IPS-15b (cell line): ENCODE data around the gene PDCD7.
A peak's percentile ranks its signal among the peaks of the same experiment; 100 is the strongest.
"Not testable (repeated sequence)": the region's sequence is repeated elsewhere in the genome, so short reads cannot be mapped to it uniquely, and the experiment has no call there.

Experiments
- H3K27me3 ChIP-seq: one replicate; pipeline ENCODE4 v1.6.1; 2013; ENCODE audit warnings: low read length; ENCODE audit not compliant: control insufficient read depth, insufficient read depth
- H3K36me3 ChIP-seq: one replicate; pipeline ENCODE4 v1.6.1; 2013; ENCODE audit warnings: low read length; ENCODE audit not compliant: control insufficient read depth, insufficient read depth
- H3K4me1 ChIP-seq: one replicate; pipeline ENCODE4 v1.6.1; 2013; ENCODE audit warnings: mild to moderate bottlenecking, low read length; ENCODE audit not compliant: control insufficient read depth, insufficient read depth
- H3K4me3 ChIP-seq: one replicate; pipeline ENCODE4 v1.5.1; 2013; ENCODE audit warnings: low read depth, low read length
- H3K9ac ChIP-seq: one replicate; pipeline ENCODE4 v1.6.1; 2013; ENCODE audit warnings: low read depth, mild to moderate bottlenecking, low read length
- H3K9me3 ChIP-seq: one replicate; pipeline ENCODE4 v1.6.1; 2013; ENCODE audit warnings: mild to moderate bottlenecking, low read length; ENCODE audit not compliant: control insufficient read depth, insufficient read depth

Gene PDCD7

GRCh38 chr15:65163041-65163440, 29.4 kb upstream of the PDCD7 start:
- Histone ChIP-seq H3K4me3 (no peak overlapping the region), H3K36me3 (no peaks in the 10 kb centered on the region), H3K9ac (no peak overlapping the region), H3K9me3 (no peaks in the 10 kb centered on the region), H3K4me1 (no peaks in the 10 kb centered on the region), H3K27me3 (no peaks in the 10 kb centered on the region)

- H3K9ac ChIP-seq, result no peak overlapping the region
- no peaks in the 10 kb centered on the region for H3K9me3 ChIP-seq
- no peak overlapping the region for H3K4me3 ChIP-seq
- H3K27me3 ChIP-seq, result no peaks in the 10 kb centered on the region
- H3K36me3 ChIP-seq, result peaks cover 15% of the 10 kb centered on the region
- H3K4me1 ChIP-seq, result no peaks in the 10 kb centered on the region
Measured at GRCh38 chr15:65156692-65157091, 23.1 kb upstream of the PDCD7 start.

DNA sequence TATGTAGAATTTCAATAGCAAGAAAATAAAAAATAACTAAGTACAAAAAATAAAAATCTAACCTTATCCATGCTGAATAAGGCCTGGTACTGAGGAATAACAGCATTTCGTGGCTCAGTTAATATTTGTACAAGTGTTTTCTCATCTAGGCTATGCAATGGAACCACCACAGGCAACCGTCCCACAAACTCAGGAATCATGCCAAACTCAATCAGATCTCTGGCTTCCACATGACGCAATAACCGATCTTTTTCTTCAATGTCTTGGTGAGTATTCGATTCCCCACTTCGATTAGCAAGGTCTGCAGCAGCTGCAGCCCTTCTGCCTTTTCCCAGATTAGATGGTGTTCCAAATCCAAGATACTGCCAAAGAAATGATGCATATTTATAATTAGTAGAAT, 21.1 kb upstream of the PDCD7 start:
- H3K4me1 ChIP-seq, result no peaks in the 10 kb centered on the region
- H3K27me3 ChIP-seq, result no peaks in the 10 kb centered on the region
- no peak overlapping the region for H3K9ac ChIP-seq
- H3K36me3 ChIP-seq, result peaks cover 15% of the 10 kb centered on the region
- H3K4me3 ChIP-seq, result no peak overlapping the region
- H3K9me3 ChIP-seq, result no peaks in the 10 kb centered on the region

- Histone ChIP-seq H3K36me3 (no peaks in the 10 kb centered on the region), H3K4me1 (no peaks in the 10 kb centered on the region)
Measured at GRCh38 chr15:65147902-65148301, 14.3 kb upstream of the PDCD7 start.

DNA sequence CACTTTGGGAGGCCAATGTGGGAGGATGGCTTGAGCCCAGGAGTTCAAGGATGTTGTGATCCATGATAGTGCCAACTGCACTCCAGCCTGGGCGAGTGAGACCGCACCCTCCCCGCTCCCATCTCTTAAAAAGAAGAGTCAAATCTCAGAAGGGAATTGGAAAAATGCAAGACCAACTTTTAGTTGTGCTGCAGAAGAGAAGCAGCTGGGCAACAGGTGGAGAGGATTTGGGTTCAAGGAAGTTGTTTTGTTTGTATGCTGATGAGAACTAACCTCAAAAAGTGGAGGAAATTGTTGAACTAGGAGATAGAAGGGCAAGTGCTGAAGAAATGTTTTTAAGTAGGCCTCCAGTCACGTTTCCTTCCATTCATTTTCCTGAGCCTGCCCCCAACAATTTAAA, 12.8 kb upstream of the PDCD7 start:
- Histone ChIP-seq H3K9me3 (no peaks in the 10 kb centered on the region), H3K4me3 (no peak overlapping the region), H3K9ac (no peak overlapping the region), H3K36me3 (no peaks in the 10 kb centered on the region), H3K27me3 (no peaks in the 10 kb centered on the region), H3K4me1 (no peaks in the 10 kb centered on the region)

More at GRCh38 chr15:65147902-65148301, 14.3 kb upstream of the PDCD7 start:
- H3K4me3 ChIP-seq, result no peak overlapping the region
- no peaks in the 10 kb centered on the region for H3K27me3 ChIP-seq
- H3K9ac ChIP-seq, result no peak overlapping the region
- no peaks in the 10 kb centered on the region for H3K9me3 ChIP-seq

GRCh38 chr15:65138631-65139030, 5.0 kb upstream of the PDCD7 start:
- not testable (repeated sequence) for H3K9ac ChIP-seq, H3K9me3 ChIP-seq, H3K27me3 ChIP-seq, H3K4me3 ChIP-seq, H3K4me1 ChIP-seq, H3K36me3 ChIP-seq

GRCh38 chr15:65137893-65138292, 4.3 kb upstream of the PDCD7 start:
- H3K27me3 ChIP-seq, H3K4me1 ChIP-seq, H3K9ac ChIP-seq, H3K4me3 ChIP-seq, H3K36me3 ChIP-seq, H3K9me3 ChIP-seq: not testable (repeated sequence)

- not testable (repeated sequence) for H3K27me3 ChIP-seq, H3K4me3 ChIP-seq, H3K9me3 ChIP-seq, H3K36me3 ChIP-seq, H3K9ac ChIP-seq, H3K4me1 ChIP-seq
Measured at GRCh38 chr15:65137089-65137488, 3.5 kb upstream of the PDCD7 start.

DNA sequence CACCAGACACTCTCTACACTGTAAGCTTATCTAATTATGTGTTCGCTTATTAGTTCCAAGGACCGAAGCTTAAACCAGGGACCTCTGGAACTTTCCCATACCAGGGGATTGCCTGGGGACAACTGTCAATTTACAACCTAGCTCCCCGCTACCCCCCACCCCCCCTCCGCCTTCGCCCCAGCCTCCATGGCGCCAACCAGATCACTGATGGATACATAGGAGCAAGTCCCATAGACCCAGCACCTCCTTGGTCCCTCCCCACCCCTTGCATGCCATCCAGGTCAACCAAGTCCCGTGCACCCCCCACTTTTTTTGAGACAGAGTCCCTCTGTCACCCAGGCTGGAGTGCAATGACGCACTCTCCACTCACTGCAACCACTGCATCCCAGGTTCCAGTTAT, 930 bp upstream of the PDCD7 start:
- H3K4me3 ChIP-seq, result peak overlapping the region; percentile 54
- H3K4me1 ChIP-seq, result no peaks in the 10 kb centered on the region
- no peaks in the 10 kb centered on the region for H3K27me3 ChIP-seq
- no peaks in the 10 kb centered on the region for H3K36me3 ChIP-seq
- H3K9me3 ChIP-seq, result no peaks in the 10 kb centered on the region
- no peak overlapping the region for H3K9ac ChIP-seq

GRCh38 chr15:65132878-65133547, 595 bp downstream of the PDCD7 start:
- H3K27me3 ChIP-seq, result no peaks in the 10 kb centered on the region
- peak overlapping the region; percentile 91 for H3K9ac ChIP-seq
- no peaks in the 10 kb centered on the region for H3K9me3 ChIP-seq
- peaks cover 9% of the 10 kb centered on the region for H3K36me3 ChIP-seq
- peak overlapping the region; percentile 54 for H3K4me3 ChIP-seq
- no peaks in the 10 kb centered on the region for H3K4me1 ChIP-seq

DNA sequence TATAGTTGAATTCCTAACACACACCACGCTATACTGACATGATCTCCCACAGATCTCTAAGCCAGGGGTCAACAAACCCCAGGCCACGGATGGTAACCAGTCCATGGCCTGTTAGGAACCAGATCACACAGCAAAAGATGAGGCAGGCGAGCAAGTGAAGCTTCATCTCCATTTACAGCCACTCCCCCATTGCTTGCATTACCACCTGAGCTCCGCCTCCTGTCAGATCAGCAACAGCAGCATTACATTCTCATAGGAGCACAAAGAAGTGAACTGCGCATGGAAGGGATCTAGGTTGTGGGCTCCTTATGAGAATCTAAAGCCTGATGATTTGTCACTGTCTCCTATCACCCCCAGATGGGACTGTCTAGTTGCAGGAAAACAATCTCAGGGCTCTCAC, 2.7 kb downstream of the PDCD7 start:
- peaks cover 16% of the 10 kb centered on the region for H3K36me3 ChIP-seq

DNA sequence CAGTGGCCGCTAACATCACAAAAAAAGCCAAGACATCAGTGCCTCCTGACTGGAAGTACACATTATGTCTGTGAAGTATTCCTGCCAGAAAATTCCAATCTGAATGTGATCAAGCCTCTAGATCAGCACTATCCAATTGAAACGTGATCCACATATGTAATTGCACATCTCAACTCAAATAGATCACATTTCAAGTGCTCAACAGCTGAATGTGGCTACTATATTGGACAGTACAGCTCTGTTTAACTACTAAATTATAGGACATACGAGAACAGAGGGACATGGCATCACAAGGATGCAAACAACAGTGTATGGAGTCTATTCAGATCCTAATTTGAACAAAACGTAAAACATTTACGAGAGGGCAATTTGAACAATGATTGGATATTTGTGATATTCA, 18.1 kb downstream of the PDCD7 start:
- no peaks in the 10 kb centered on the region for H3K4me1 ChIP-seq

More for the DNA sequence above, 2.7 kb downstream of the PDCD7 start:
- Histone ChIP-seq H3K4me3 (no peak overlapping the region), H3K4me1 (no peaks in the 10 kb centered on the region), H3K9me3 (no peaks in the 10 kb centered on the region), H3K27me3 (no peaks in the 10 kb centered on the region), H3K9ac (no peak overlapping the region)

More for the DNA sequence above, 18.1 kb downstream of the PDCD7 start:
- no peaks in the 10 kb centered on the region for H3K9me3 ChIP-seq
- no peak overlapping the region for H3K4me3 ChIP-seq
- H3K9ac ChIP-seq, result no peak overlapping the region
- H3K36me3 ChIP-seq, result peaks cover 8% of the 10 kb centered on the region
- no peaks in the 10 kb centered on the region for H3K27me3 ChIP-seq
